Ovary (tissue), 9 donors: ENCODE data around the gene CALD1. TPM values are rescaled to one million over a fixed set of nuclear protein-coding genes. Genes with fewer than 3 reads are reported as not detected.

ENCODE experiments used
- DNase-seq, 5 donors: peaks; one replicate each; pipeline ENCODE4 v3.0.0-alpha.2; 2019 to 2020
- H3K27ac ChIP-seq, 2 donors: fragments of 200-600 bp; one replicate each; pipeline versions ENCODE4 v1.5.1 to v1.8.0; 2019 to 2022
- H3K27me3 ChIP-seq: fragments of 200-600 bp; one replicate; pipeline ENCODE4 v1.8.0; 2022
- H3K36me3 ChIP-seq: fragments of 200-600 bp; sonication (generic); one replicate; pipeline ENCODE4 v1.5.1; 2019
- H3K4me1 ChIP-seq: one replicate; pipeline ENCODE4 v1.8.1; 2013; ENCODE audit warnings: mild to moderate bottlenecking, moderate library complexity; ENCODE audit not compliant: insufficient read depth
- H3K4me3 ChIP-seq: fragments of 200-600 bp; sonication (generic); one replicate; pipeline ENCODE4 v1.5.1; 2017
- H3K9me3 ChIP-seq, 2 donors: fragments of 200-600 bp in 1 of 2; sonication (generic) in 1 of 2; one replicate each; pipeline versions ENCODE4 v1.5.1 to v1.8.1; 2013 to 2019; ENCODE audit warnings: mild to moderate bottlenecking in 1 of 2, moderate library complexity in 1 of 2
- EP300 ChIP-seq: sonication (generic); formaldehyde crosslinking; IDR thresholded peaks from one replicate; pipeline ENCODE4 v1.6.1; 2017; ENCODE audit warnings: antibody characterized with exemption
- POLR2A ChIP-seq: fragments of 450-650 bp; IDR thresholded peaks from one replicate; pipeline ENCODE4 v1.6.1; 2017; ENCODE audit warnings: antibody characterized with exemption, mild to moderate bottlenecking, moderate library complexity
- WGBS, 3 donors: extraction: QIAGEN DNeasy Blood & Tissue Kit in 1 of 3; methylation state at CpG; one replicate each; pipeline versions ENCODE4 v1.1.5 to v1.1.7; 2013 to 2017; 5-methylcytosine and 5-hydroxymethylcytosine counted together
- intact Hi-C, 4 donors: fragments of 100-400 bp; cut with DNase I; formaldehyde crosslinking; loops; one replicate each; pipeline versions ENCODE4 v1.11.0 to v1.15.1; 2022 to 2023
- polyA plus RNA-seq, 2 donors: library from polyadenylated mRNA; stranded (reverse); fragments of 200-250 nt in 1 of 2; fragments of 350-450 nt in 1 of 2; fragmentation: Illumina TruSeq in 1 of 2; extraction: RNeasy Lipid Tissue Mini Kit (QIAGEN cat#74804) in 1 of 2; gene quantifications; one replicate each; pipeline ENCODE4 v1.2.3, GENCODE V29; 2013 to 2014
- total RNA-seq, 7 donors: library from RNA; depleted of rRNA in 2 of 7; stranded (reverse); fragments of >200 nt in 2 of 7; fragmentation: NEBNext Ultra II Directional in 3 of 7; extraction: Animal tissue kit (Norgen Biotek cat#: 25700) in 3 of 7; gene quantifications; one replicate each; pipeline versions ENCODE4 v1.1.0 to v1.2.4, GENCODE V29; 2016 to 2023
- TF ChIP-seq, protein P1 (sequence below), 3 donors: fragments of 450-650 bp in 2 of 3; fragments of 200-600 bp in 1 of 3; IDR thresholded peaks; one replicate each; pipeline versions ENCODE4 v1.5.1 to v1.8.0; 2016 to 2022; ENCODE audit warnings: antibody characterized with exemption in 3 of 3, mild to moderate bottlenecking in 1 of 3
- donor health status: DM: no; HTN: no; CAD: no; lungs with moderate emphysema.
- donor health status: DM: no; HTN: no; CAD: no.
- donor health status: Bipolar disorder and iron deficiency.
- donor health status: DM: yes; HTN: yes; CAD: no.
- donor health status: DM: no; HTN: no; CAD: no.
- donor health status: DM: yes; HTN: yes; CAD: no.

CALD1 gene
- total and polyA plus RNA-seq, 9 donors, result 306 to 697 (median 463) TPM

DNA sequence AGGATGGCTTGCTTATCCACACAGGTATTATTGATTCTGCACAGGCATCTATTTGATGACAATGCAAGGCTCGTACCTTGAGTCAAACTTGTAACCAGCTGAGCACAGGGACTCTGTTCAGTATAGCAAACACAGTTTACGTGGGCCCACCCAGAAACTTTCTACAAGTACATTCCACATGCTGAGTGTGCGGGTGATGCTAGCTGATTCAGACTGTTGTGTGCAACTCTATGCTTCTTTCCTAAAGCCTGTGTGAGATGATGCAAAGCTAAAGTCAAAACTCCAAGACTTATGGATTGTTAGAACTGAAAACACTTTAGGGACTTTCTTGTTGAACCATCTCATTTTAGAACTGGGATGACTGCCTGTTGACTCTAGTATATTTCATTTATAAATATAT, 21.5 kb upstream of the CALD1 start:
- H3K27me3 ChIP-seq, result no peaks in the 10 kb centered on the region
- 91 to 94% (median 92%) methylated on average over 3 of the region's 3 CpGs for WGBS, 3 donors
- DNase-seq, result no peak
- TF ChIP-seq EP300 (no peak), POLR2A (no peak)
- TF ChIP-seq, protein P1, sequence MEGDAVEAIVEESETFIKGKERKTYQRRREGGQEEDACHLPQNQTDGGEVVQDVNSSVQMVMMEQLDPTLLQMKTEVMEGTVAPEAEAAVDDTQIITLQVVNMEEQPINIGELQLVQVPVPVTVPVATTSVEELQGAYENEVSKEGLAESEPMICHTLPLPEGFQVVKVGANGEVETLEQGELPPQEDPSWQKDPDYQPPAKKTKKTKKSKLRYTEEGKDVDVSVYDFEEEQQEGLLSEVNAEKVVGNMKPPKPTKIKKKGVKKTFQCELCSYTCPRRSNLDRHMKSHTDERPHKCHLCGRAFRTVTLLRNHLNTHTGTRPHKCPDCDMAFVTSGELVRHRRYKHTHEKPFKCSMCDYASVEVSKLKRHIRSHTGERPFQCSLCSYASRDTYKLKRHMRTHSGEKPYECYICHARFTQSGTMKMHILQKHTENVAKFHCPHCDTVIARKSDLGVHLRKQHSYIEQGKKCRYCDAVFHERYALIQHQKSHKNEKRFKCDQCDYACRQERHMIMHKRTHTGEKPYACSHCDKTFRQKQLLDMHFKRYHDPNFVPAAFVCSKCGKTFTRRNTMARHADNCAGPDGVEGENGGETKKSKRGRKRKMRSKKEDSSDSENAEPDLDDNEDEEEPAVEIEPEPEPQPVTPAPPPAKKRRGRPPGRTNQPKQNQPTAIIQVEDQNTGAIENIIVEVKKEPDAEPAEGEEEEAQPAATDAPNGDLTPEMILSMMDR (IDR thresholded peaks at IDR 0.05), result no peak
- H3K4me1 ChIP-seq, result peaks cover 9% of the 10 kb centered on the region
- intact Hi-C loops, result no loop called here
- no peak overlapping the region for H3K27ac ChIP-seq
- no peaks in the 10 kb centered on the region for H3K9me3 ChIP-seq
- no peaks in the 10 kb centered on the region for H3K36me3 ChIP-seq
- H3K4me3 ChIP-seq, result no peak overlapping the region

DNA sequence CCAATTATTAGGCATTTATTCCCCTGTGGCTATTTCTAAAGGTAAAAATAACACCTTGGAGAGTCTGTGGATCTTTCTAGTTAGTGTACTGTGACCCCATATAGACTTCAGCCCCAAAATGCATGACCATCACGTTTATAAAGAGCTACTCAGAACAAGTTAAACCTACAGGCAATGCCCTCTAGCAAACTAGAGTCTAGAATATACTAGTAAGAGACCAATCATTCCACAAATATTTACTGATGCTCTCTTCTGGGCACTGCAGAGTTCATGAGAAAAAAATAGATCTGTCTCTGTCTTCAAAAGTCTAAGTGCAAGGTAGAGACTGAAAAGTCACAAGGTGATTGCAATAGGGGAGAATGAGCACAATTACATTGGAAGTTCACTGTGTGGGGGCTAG, 20.5 kb upstream of the CALD1 start:
- H3K9me3 ChIP-seq, result no peaks in the 10 kb centered on the region
- WGBS, 3 donors, result 52 to 56% (median 54%) methylated on average over 1 of the region's 1 CpG
- no peaks in the 10 kb centered on the region for H3K36me3 ChIP-seq
- H3K27me3 ChIP-seq, result no peaks in the 10 kb centered on the region
- TF ChIP-seq, protein P1 (IDR thresholded peaks at IDR 0.05), result no peak
- TF ChIP-seq POLR2A, result no peak
- intact Hi-C loops, result no loop called here
- no peak overlapping the region for H3K4me3 ChIP-seq
- DNase-seq, result no peak
- peaks cover 8% of the 10 kb centered on the region for H3K4me1 ChIP-seq
- H3K27ac ChIP-seq, result no peak overlapping the region

DNA sequence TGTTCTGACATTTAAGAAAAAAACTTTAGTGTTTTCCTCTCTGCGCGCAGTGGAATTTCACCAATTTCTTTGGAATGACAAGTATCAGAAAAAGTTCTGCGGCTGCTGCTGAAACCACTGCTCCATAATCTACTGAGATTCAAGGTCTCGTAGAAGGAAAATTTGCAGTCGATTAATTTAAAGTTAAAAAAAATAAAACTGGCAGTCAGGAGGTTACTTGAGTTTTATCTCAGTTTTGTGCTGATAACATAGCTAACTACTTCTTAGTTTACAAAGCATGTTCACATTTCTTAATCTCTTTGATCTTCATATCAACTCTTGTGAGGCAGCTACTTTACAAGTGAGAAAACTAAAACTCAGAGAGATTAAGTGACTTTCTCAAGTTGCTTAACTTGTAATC, 18.2 kb upstream of the CALD1 start:
- Histone ChIP-seq H3K36me3 (no peaks in the 10 kb centered on the region), H3K4me1 (peaks cover 6% of the 10 kb centered on the region), H3K9me3 (no peaks in the 10 kb centered on the region), H3K27ac (peak overlapping the region in 1 of 2 donors; percentile 17), H3K4me3 (no peak overlapping the region), H3K27me3 (no peaks in the 10 kb centered on the region)
- 15 to 25% (median 22%) methylated on average over 5 of the region's 5 CpGs for WGBS, 3 donors
- DNase-seq, result no peak
- intact Hi-C loops, result no loop called here
- TF ChIP-seq, protein P1 (IDR thresholded peaks at IDR 0.05), result no peak
- TF ChIP-seq EP300 (no peak), POLR2A (no peak)

DNA sequence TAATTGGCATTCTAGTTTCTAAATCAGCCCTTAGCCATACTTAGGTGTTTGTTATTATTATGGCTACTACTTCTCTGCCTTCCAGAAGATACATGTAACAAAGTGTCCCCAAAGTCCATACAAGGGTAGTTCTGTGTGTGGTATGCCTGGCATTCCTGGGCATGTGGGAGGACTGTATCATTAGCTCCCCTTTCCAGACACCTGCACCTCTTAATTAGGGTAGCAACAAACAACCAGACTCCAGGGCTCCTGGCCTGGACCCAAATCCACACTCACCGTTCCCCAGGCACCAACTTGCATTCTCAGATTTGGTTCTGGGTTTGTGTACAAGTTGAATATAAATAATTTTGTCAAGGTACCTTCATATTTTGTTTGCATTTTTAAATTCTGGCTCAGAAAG, 15.5 kb upstream of the CALD1 start:
- H3K4me1 ChIP-seq, result peaks cover 18% of the 10 kb centered on the region
- H3K27ac ChIP-seq, result no peak overlapping the region
- H3K27me3 ChIP-seq, result no peaks in the 10 kb centered on the region
- WGBS, 3 donors, result 53 to 69% (median 62%) methylated on average over 1 of the region's 1 CpG
- intact Hi-C loops, result no loop called here
- H3K9me3 ChIP-seq, result no peaks in the 10 kb centered on the region
- TF ChIP-seq EP300 (no peak), POLR2A (no peak)
- TF ChIP-seq, protein P1 (IDR thresholded peaks at IDR 0.05), result no peak
- no peak for DNase-seq
- no peak overlapping the region for H3K4me3 ChIP-seq
- H3K36me3 ChIP-seq, result no peaks in the 10 kb centered on the region

DNA sequence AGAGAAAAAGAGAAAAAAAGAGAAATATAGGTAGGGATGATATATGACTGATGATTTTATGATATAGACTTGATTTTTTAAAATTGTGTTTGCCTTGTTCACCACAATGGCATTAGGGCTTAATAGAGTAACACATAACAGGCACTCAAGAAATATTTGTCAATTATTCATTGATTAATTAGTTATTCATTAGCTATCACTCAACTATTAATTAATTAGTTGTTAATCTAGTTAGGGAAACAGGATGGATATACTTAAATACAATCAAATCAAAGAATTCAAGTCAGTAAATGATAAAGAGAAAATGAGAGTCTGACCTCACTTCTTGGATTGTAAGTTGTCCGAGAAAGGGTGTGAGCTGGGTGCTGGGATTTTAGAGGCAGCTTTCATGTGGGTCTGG, 15.1 kb upstream of the CALD1 start:
- H3K36me3 ChIP-seq, result no peaks in the 10 kb centered on the region
- TF ChIP-seq EP300 (no peak), POLR2A (no peak)
- H3K9me3 ChIP-seq, result no peaks in the 10 kb centered on the region
- DNase-seq, result no peak
- intact Hi-C loops, result no loop called here
- no peak overlapping the region for H3K4me3 ChIP-seq
- no peak overlapping the region for H3K27ac ChIP-seq
- 91 to 98% (median 97%) methylated on average over 1 of the region's 1 CpG for WGBS, 3 donors
- H3K4me1 ChIP-seq, result peaks cover 15% of the 10 kb centered on the region
- H3K27me3 ChIP-seq, result no peaks in the 10 kb centered on the region
